CD14-positive monocyte (primary cell): ENCODE results near the gene GRIFIN. TPM values are rescaled to one million over a fixed set of nuclear protein-coding genes. Genes with fewer than 3 reads are reported as not detected.

Experiments
- DNase-seq, 3 donors: peaks; one replicate each; pipeline ENCODE4 v3.0.0-alpha.2; 2011 to 2022
- H2AFZ ChIP-seq: 2 replicates; pipeline ENCODE4 v1.6.0; 2012; ENCODE audit warnings: mild to moderate bottlenecking, low read depth, low read length, inconsistent platforms; ENCODE audit not compliant: insufficient read depth, poor library complexity, severe bottlenecking
- H3K27ac ChIP-seq, 2 donors: 1 replicate in 1 of 2; 2 replicates in 1 of 2; pipeline ENCODE4 v1.5.1; 2012 to 2013; ENCODE audit warnings: low read length in 2 of 2, control low read depth in 1 of 2, inconsistent platforms in 1 of 2, low read depth in 1 of 2, mild to moderate bottlenecking in 1 of 2
- H3K27me3 ChIP-seq, 2 donors: one replicate each; pipeline versions ENCODE4 v1.6.0 to v1.6.1; 2011 to 2013; ENCODE audit warnings: low read length in 2 of 2; ENCODE audit not compliant: control insufficient read depth in 2 of 2, insufficient read depth in 2 of 2
- H3K36me3 ChIP-seq, 2 donors: replicated peaks in 1 of 2; 1 replicate in 1 of 2; 2 replicates in 1 of 2; pipeline versions ENCODE4 v1.5.1 to v1.6.1; 2012 to 2013; ENCODE audit warnings: low read length in 2 of 2, control low read depth in 1 of 2, inconsistent platforms in 1 of 2, mild to moderate bottlenecking in 1 of 2; ENCODE audit not compliant: insufficient read depth in 2 of 2, control insufficient read depth in 1 of 2
- H3K4me1 ChIP-seq, 2 donors: 1 replicate in 1 of 2; 2 replicates in 1 of 2; pipeline versions ENCODE4 v1.5.1 to v1.6.1; 2012 to 2013; ENCODE audit warnings: low read length in 2 of 2, control low read depth in 1 of 2, inconsistent platforms in 1 of 2, mild to moderate bottlenecking in 1 of 2, moderate library complexity in 1 of 2; ENCODE audit not compliant: insufficient read depth in 2 of 2, control insufficient read depth in 1 of 2
- H3K4me2 ChIP-seq: replicated peaks from 2 replicates; pipeline ENCODE3; 2012; ENCODE audit warnings: low read length, moderate library complexity, mild to moderate bottlenecking; ENCODE audit not compliant: poor library complexity, severe bottlenecking; ENCODE audit errors: extremely low read depth
- H3K4me3 ChIP-seq, 3 experiments: fragments of 200-600 bp in 1 of 3; sonication (generic) in 1 of 3; replicated peaks in 1 of 3; 1 replicate in 2 of 3; 2 replicates in 1 of 3; pipeline ENCODE4 v1.5.1; 2011 to 2013; ENCODE audit warnings: low read length in 3 of 3, mild to moderate bottlenecking in 3 of 3, control low read depth in 2 of 3, low read depth in 2 of 3, inconsistent platforms in 1 of 3, moderate library complexity in 1 of 3
- H3K79me2 ChIP-seq: 2 replicates; pipeline ENCODE4 v1.6.0; 2012; ENCODE audit warnings: mild to moderate bottlenecking, control low read depth, inconsistent platforms, low read length, moderate library complexity; ENCODE audit not compliant: insufficient read depth
- H3K9ac ChIP-seq: 2 replicates; pipeline ENCODE4 v1.6.0; 2017; ENCODE audit warnings: low read length, mild to moderate bottlenecking; ENCODE audit not compliant: insufficient read depth, poor library complexity, severe bottlenecking
- H3K9me3 ChIP-seq, 2 donors: replicated peaks in 1 of 2; 1 replicate in 1 of 2; 2 replicates in 1 of 2; pipeline versions ENCODE4 v1.5.1 to v1.6.1; 2012 to 2013; ENCODE audit warnings: low read length in 2 of 2, control low read depth in 1 of 2; ENCODE audit not compliant: control insufficient read depth in 1 of 2, insufficient read depth in 1 of 2
- H4K20me1 ChIP-seq: 2 replicates; pipeline ENCODE4 v1.6.0; 2012; ENCODE audit warnings: mild to moderate bottlenecking, low read length, control low read depth, moderate library complexity; ENCODE audit not compliant: insufficient read depth
- H3K27ac Mint-ChIP-seq, 7 donors: one replicate each; pipeline ENCODE4 v1.8.0; 2020; ENCODE audit warnings: mild to moderate bottlenecking in 7 of 7, mixed read lengths in 7 of 7, moderate library complexity in 6 of 7, inconsistent platforms in 2 of 7
- H3K27me3 Mint-ChIP-seq, 3 donors: one replicate each; pipeline ENCODE4 v1.8.0; 2021 to 2022; ENCODE audit warnings: low read depth in 3 of 3, mild to moderate bottlenecking in 3 of 3, mixed read lengths in 3 of 3, moderate library complexity in 3 of 3, inconsistent platforms in 1 of 3
- H3K36me3 Mint-ChIP-seq, 2 donors: one replicate each; pipeline ENCODE4 v1.8.0; 2020; ENCODE audit warnings: mixed read lengths in 2 of 2, inconsistent platforms in 1 of 2, mild to moderate bottlenecking in 1 of 2
- H3K4me1 Mint-ChIP-seq: one replicate; pipeline ENCODE4 v1.8.0; 2020; ENCODE audit warnings: mild to moderate bottlenecking, mixed read lengths
- H3K4me3 Mint-ChIP-seq, 2 donors: one replicate each; pipeline ENCODE4 v1.8.0; 2020; ENCODE audit warnings: mild to moderate bottlenecking in 2 of 2, mixed read lengths in 2 of 2, moderate library complexity in 1 of 2
- H3K9me3 Mint-ChIP-seq, 7 donors: one replicate each; pipeline ENCODE4 v1.8.0; 2020 to 2022; ENCODE audit warnings: mixed read lengths in 7 of 7, mild to moderate bottlenecking in 6 of 7, moderate library complexity in 6 of 7, inconsistent platforms in 2 of 7
- CTCF ChIP-seq: fragments of 200-600 bp; IDR thresholded peaks from one replicate; pipeline ENCODE4 v1.8.0; 2022; ENCODE audit warnings: antibody characterized with exemption, mild to moderate bottlenecking
- WGBS: methylation state at CpG from one replicate; pipeline ENCODE4 v1.1.5; 2013; ENCODE audit warnings: missing lambda C conversion rate; ENCODE audit not compliant: insufficient coverage; 5-methylcytosine and 5-hydroxymethylcytosine counted together
- intact Hi-C, 2 donors: fragments of 100-400 bp; cut with micrococcal nuclease; formaldehyde crosslinking; loops; one replicate each; pipeline versions ENCODE4 v1.15.0 to v1.15.1; 2023
- polyA plus RNA-seq, 3 donors: library from polyadenylated mRNA; depleted of rRNA in 1 of 3; unstranded in 2 of 3; stranded (reverse) in 1 of 3; fragments of 300-500 nt in 2 of 3; fragments of >200 nt in 1 of 3; fragmentation: Illumina TruSeq in 2 of 3; gene quantifications; 1 replicate in 2 of 3; 2 replicates in 1 of 3; pipeline ENCODE4 v1.2.3, GENCODE V29; 2012 to 2021

GRIFIN gene
- polyA plus RNA-seq, 3 donors = not detected

GRCh38 chr7:2495418-2496299 lies 19.5 kb upstream of the GRIFIN start:
- peaks cover 18 to 41% (median 27%) of the 10 kb centered on the region in 3 donors for H3K27me3 Mint-ChIP-seq
- TF ChIP-seq CTCF = no peak
- Histone ChIP-seq H3K9me3 (no peaks in the 10 kb centered on the region), H3K27me3 (peaks cover 0 to 20% of the 10 kb centered on the region in 2 donors), H4K20me1 (no peaks in the 10 kb centered on the region), H2AFZ (no peak overlapping the region), H3K9ac (no peak overlapping the region), H3K4me3 (no peak overlapping the region), H3K4me1 (peaks cover 0 to 3% of the 10 kb centered on the region in 2 donors), H3K79me2 (no peaks in the 10 kb centered on the region), H3K36me3 (no peaks in the 10 kb centered on the region), H3K4me2 (no peak overlapping the region), H3K27ac (no peak overlapping the region)
- H3K36me3 Mint-ChIP-seq = no peaks in the 10 kb centered on the region
- DNase-seq = no peak
- H3K4me3 Mint-ChIP-seq = no peak overlapping the region
- intact Hi-C loops = no loop called here
- 88% methylated on average over 14 of the region's 25 CpGs for WGBS
- peaks cover 2% of the 10 kb centered on the region for H3K4me1 Mint-ChIP-seq
- no peak overlapping the region for H3K27ac Mint-ChIP-seq
- peaks cover 0 to 8% (median 3%) of the 10 kb centered on the region in 7 donors for H3K9me3 Mint-ChIP-seq

- no peak for TF ChIP-seq CTCF
- H3K9me3 ChIP-seq = no peaks in the 10 kb centered on the region
- no peak overlapping the region for H3K27ac ChIP-seq
- peaks cover 2% of the 10 kb centered on the region for H3K4me1 Mint-ChIP-seq
- peaks cover 18 to 46% (median 24%) of the 10 kb centered on the region in 3 donors for H3K27me3 Mint-ChIP-seq
- no peak overlapping the region for H3K4me3 Mint-ChIP-seq
- H3K27me3 ChIP-seq = peaks cover 0 to 20% of the 10 kb centered on the region in 2 donors
- 41% methylated on average over 21 of the region's 32 CpGs for WGBS
- no peak for DNase-seq
- H3K79me2 ChIP-seq = no peaks in the 10 kb centered on the region
- intact Hi-C loops = no loop called here
- H3K9ac ChIP-seq = no peak overlapping the region
- peaks cover 0 to 3% of the 10 kb centered on the region in 2 donors for H3K4me1 ChIP-seq
- H3K36me3 Mint-ChIP-seq = no peaks in the 10 kb centered on the region
- no peak overlapping the region for H3K4me3 ChIP-seq
- peaks cover 0 to 8% (median 2%) of the 10 kb centered on the region in 7 donors for H3K9me3 Mint-ChIP-seq
- no peaks in the 10 kb centered on the region for H3K36me3 ChIP-seq
- no peak overlapping the region for H3K27ac Mint-ChIP-seq
- H3K4me2 ChIP-seq = no peak overlapping the region
- H4K20me1 ChIP-seq = no peaks in the 10 kb centered on the region
- no peak overlapping the region for H2AFZ ChIP-seq
Observed at GRCh38 chr7:2494191-2495130, 18.3 kb upstream of the GRIFIN start.
